ENCODE measurements around the gene ETV5.

Gene ETV5

DNA sequence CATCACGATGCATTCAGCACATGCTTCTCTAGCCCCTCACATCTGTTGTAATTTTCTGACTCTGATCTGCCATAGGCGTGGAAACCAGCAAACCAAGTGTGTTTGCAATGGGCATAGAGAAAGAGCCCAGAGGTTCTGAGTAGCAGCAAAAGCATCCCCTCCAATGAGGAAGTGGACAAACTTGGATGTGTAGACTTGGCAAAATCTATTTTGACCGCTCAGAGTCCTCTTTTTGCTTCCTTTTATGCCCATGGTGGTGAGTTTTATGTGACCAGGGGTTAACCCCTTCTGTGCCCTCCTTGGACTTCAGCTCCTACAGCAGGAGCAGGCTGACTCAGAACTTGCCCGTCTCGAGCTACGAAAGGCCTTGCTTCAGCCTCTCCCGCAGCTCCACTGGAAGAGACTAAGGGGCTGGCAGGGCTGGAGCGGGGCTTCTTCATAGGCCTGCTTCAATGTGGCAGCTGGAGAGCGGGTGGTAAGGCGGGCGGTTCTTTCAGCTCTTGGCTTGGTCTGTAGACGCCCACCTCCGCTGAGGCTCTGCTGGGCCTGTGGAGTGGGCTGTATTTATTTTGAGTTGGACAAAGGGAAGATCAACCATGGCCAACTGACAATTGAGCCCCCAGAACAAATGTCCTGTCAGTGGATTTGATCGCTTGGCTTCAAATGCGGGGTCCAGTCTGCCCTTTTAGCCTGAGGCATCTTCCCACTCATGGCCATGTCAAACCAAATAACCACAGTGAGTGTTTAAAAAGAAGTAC is 6.5 kb upstream of the ETV5 start:
- DNase-seq: no peak
- no peaks in the 10 kb centered on the region for H3K9me3 ChIP-seq (ENCODE audit: severe bottlenecking)
- no peak overlapping the region for H3K4me3 ChIP-seq (ENCODE audit: low read depth, low read length)
- H3K27me3 ChIP-seq (ENCODE audit: insufficient read depth, low read depth, severe bottlenecking): peaks cover 7% of the 10 kb centered on the region
- H3K36me3 ChIP-seq: no peaks in the 10 kb centered on the region
- no peak for TF ChIP-seq CTCF (IDR thresholded peaks at IDR 0.05; ENCODE audit: low read depth, low read length)
- no peak overlapping the region for H3K27ac ChIP-seq

- no peak for TF ChIP-seq CTCF (IDR thresholded peaks at IDR 0.05; ENCODE audit: low read depth, low read length)
- Histone ChIP-seq H3K27ac (no peak overlapping the region), H3K27me3 (ENCODE audit: insufficient read depth, low read depth, severe bottlenecking) (peaks cover 21% of the 10 kb centered on the region), H3K9me3 (ENCODE audit: severe bottlenecking) (no peaks in the 10 kb centered on the region), H3K36me3 (no peaks in the 10 kb centered on the region), H3K4me3 (ENCODE audit: low read depth, low read length) (no peak overlapping the region)
- no peak for DNase-seq
Observed at GRCh38 chr3:186110975-186111974, 2.4 kb upstream of the ETV5 start.

- peak; percentile 30 for DNase-seq
- peak overlapping the region; percentile 81 for H3K4me3 ChIP-seq (ENCODE audit: low read depth, low read length)
- TF ChIP-seq CTCF (IDR thresholded peaks at IDR 0.05; ENCODE audit: low read depth, low read length): no peak
- H3K27me3 ChIP-seq (ENCODE audit: insufficient read depth, low read depth, severe bottlenecking): peaks cover 23% of the 10 kb centered on the region
- no peak overlapping the region for H3K27ac ChIP-seq
- no peaks in the 10 kb centered on the region for H3K9me3 ChIP-seq (ENCODE audit: severe bottlenecking)
- H3K36me3 ChIP-seq: no peaks in the 10 kb centered on the region
Observed at GRCh38 chr3:186109897-186110803, 1.3 kb upstream of the ETV5 start.

DNA sequence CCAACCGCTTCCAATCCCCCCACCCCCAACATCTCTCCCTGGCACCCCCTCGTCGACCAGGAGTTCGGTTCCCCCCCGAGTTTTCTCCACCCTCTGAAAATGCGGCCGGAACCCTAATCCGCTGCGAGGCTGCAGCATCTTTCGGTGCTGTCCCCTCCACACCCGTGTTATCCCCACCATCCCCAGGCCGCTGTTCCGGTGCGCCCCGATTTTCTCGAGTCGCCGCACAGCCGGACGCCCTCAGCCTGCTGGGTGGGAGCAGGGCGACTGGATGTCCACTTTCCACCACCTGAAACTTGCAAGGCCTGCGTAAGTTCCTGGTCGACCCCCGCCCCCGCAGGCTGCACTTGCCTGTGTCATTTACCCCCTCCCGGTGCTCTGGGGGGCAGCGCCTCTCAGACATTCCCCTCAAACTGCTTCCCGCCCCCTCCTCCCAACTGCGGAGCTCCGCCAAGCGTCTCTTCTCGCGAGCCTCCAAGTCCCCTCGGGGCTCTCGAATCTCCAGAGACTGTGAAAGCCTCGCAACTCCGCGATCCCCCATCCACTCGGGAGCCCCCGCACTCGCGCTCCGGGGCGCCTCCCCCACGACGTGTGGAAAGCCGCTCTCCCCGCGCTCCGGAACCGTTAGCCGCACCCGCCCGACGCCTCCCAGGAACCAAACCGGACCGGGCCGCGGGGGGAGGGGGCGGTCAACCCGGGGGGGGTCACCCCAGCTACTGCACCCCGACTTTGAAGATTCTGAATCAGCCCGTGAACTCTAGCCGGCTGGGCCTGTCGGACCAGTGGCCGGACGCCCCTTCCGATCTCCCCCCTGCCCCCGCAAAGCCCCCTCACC is 566 bp downstream of the ETV5 start:
- Histone ChIP-seq H3K36me3 (no peaks in the 10 kb centered on the region), H3K27me3 (ENCODE audit: insufficient read depth, low read depth, severe bottlenecking) (peaks cover 23% of the 10 kb centered on the region), H3K27ac (no peak overlapping the region), H3K4me3 (ENCODE audit: low read depth, low read length) (peak overlapping the region; percentile 48), H3K9me3 (ENCODE audit: severe bottlenecking) (no peaks in the 10 kb centered on the region)
- TF ChIP-seq CTCF (IDR thresholded peaks at IDR 0.05; ENCODE audit: low read depth, low read length): no peak
- DNase-seq: peak; percentile 47

Data from WERI-Rb-1 (cell line).